HG03135 (cell line): ENCODE measurements around the gene UBE2L3.
"Not testable (repeated sequence)": the region's sequence is repeated elsewhere in the genome, so short reads cannot be mapped to it uniquely, and the experiment has no call there.

Experiments
- ATAC-seq: cut with Tn5 transposase; IDR thresholded peaks from one replicate; pipeline ENCODE4 v1.9.1; 2021; ENCODE audit warnings: mild to moderate bottlenecking, moderate library complexity; ENCODE audit not compliant: unreplicated experiment

The UBE2L3 gene

DNA sequence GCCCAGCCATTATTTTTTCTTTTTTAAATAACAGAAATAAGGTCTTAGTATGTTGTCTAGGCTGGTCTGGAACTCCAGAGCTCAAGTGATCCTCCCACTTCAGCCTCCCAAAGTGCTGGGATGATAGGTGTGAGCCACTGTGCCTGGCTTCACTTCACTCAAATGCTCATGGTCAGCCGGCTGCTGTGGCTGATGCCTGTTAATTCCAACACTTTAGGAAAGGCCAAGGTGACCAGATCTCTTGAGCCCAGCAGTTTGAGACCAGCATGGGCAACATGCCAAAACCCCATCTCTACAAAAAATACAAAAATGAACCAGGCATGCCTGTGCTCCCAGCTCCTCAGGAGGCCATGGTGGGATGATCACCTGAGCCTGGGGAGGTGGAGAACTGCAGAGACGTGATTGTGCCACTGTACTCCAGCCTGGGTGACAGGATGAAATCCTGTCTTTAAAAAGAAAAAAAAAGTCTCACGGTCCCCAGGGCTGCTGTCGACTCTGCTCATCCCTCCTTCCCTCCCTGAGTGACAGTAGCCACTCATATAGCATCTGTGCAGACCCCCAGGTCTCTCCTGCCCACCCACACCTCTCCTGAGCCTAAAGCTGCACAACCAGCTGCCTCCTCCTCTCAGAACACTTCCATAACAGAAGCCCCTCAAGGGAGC is 58.7 kb downstream of the UBE2L3 start:
- no peak for ATAC-seq

DNA sequence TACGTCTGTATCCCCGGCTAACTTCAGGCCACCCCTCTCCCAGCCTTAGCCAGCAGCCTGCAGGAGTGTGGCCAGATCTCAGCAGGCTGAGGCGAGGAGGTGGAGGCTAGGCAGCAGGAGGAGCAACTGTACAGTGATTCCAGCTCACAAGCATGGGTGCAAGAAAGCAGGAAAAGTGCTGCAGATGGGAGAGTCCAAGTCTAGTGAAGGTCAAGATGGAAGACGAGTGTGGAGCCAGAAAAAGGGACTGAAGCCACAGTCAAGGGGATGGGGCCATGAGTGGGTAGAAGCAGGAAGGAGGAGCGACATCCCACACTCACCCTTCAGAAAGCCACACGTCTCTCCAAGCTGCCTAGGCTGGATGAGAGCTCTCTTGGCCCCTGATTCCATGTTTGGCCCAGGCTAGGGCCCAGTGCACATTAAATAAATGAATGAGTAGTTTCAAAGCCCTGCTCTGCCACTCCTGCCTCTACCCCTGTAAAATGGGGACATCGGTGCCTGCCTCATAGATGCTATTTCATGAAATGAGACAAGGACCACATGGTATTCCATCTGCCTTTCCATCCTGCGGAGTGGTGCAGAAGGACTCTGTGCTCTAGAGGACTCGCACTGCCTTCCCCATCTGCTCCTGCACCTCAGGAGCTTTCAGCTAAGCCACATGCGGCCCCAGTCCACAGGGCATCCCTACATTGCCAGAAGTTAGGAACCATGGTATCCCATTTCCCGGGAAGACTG is 59.4 kb downstream of the UBE2L3 start:
- no peak for ATAC-seq

DNA sequence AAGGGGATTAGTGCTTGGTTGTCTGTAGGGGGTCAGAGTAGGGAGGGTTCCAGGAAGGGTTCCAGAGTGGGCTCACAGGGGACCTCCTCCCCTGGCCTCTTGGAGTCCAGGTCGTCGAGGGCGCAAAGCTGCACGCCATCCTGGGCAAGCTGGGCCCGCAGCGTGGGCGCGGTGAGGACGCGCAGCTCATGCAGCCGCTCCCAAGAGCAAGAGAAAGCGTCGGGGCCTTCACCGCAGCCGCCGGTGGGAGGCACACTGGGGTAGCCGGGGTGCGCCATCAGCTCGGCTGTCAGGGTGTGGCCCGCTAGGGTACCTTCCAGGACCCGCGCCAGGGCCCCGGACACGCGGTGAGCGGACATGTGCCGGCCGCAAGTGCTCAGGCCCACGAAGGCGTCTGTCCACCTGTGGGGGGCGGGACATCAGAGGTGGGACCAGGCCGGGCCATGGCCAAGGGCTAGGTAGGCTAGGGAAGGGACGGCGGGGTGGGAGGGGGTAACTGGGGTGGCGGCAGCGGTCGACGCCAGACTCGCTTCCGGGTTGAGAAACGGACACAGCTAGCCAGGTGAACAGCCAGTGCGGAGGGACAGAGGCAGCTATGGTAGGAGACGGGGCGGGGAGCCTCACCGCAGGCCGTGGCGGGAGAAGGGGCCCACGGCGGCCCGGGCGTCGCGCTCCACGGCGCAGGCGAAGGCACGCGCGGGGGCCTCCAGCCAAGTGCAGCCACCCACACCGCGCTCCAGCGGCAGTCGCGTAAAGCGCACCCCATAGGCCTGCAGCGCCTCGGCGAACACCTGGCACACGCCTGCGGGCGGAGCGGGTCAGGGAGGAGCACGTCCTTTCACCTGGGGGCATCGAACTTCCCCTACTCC is 61.1 kb downstream of the UBE2L3 start:
- no peak for ATAC-seq

DNA sequence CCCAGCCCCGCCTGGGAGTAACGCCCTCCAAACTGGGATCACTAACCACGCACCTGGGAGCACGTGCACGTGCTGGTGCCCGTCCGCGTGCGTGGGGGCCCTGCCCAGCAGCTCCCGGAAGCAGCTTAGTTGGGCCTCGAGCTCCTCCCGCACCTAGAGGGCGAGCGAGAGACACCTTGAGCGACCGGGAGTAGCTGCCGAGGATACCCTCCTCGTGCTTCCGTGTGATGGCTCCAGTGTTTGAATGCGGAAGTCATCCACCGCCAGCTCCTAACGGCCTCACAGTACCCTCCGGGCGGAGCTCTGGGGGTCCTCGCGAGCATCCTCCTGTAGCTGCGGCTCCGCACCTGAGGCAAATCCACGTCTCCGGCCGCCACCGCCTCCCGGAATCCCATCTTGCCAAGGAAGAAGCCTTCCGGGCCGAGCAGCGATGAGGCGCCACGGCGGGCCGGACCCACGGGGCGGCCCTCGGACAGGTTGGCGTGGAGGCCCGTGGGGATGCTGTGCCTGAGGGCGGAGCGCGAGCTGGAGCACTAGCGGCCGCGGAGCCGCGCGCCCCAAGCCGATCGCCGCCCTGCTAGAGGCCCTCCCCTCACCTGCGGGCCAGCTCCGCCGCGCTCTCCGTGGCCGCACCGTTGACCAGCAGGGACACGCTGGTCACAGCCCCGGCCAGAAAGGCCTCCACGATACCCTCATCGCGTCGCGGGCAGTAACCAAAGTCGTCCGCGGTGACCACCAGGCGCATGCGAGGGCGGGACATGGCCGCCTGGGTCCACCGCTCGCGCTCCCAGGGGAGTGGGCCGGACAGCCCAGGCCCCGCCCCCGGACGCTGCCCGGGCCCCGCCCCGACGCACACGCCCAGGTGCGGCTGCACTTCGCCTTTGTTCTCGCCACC is 62.0 kb downstream of the UBE2L3 start, which contains the start of gene YDJC:
YDJC (minus strand) TSS at position 768 of the 895 bp plus-strand sequence; CDS start at position 760, 8 bp downstream.
- ATAC-seq = peak; percentile 79

DNA sequence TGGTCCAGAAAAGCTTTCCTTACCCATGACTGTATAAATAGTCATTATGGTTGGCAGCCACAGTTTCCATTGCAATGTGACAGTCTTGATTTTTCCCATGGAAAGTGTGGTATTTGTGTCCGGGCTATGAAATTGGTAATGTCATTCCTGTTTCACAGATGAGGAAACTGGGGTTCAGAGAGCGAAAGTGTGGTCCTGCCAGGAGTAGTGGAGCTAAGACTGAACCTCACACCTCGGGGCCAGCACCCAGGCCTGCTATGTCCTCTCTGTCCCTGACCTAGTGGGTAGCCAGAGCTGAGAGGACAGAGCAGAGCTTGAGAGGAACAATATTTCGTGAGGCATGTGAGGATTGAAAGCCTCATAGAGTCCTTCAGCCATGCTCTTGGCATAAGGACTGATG is 63.5 kb downstream of the UBE2L3 start:
- no peak for ATAC-seq

DNA sequence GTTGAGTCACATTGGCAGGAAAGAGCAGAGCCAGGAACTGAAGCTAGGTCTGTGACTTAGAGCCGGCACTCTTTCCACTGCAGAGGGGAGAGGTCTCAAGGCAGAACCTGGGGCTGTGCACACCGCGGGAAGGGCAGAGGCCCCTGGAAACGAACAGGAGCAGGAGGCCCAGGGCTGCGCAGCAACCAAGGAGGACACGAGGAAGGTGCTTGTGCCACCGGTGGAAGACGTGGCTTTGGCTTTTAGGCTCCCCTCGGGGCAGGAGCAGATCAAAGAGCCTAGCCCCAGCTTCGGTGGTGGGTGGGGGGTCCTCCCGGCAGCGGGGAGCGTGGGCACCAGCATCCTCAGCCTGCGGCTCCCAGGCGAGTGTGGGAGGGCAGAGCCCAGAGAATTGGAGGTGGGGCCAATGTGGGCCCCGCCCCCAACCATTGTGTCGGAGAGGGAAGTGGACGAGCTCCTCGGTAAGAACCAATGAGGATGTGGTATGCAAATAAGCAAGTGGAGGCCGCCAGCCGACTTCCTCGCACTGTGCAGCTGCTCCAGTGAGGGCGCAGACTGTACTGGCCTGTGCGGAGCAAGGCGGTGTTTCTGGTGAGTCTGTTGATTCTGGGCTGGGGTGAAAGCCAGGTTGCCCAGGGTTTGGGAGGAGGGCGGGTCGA is 64.9 kb downstream of the UBE2L3 start, which contains the start of gene CCDC116:
CCDC116 (plus strand) TSS at position 524 of the 659 bp plus-strand sequence. CDS start 422 bp downstream, outside the sequence.
- ATAC-seq = no peak

DNA sequence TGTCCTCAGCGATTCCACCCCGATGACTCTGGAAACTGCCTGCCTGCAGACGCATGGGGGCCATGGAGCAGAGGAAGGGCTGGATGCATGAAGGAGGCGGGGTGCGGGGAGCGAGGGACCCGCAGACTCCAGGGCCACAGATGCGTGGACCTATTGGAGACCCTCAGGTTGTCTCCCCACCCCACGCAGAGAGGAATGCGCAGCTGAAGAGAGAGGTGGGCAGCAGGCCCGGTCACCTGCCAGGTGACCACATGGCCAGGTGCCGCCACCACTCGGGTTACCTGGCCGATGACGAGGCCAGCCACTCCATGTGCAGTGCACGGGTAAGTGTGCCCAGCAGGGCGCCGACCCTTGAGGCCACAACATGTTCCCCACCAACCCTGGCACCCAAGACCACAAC is 65.4 kb downstream of the UBE2L3 start:
- no peak for ATAC-seq

DNA sequence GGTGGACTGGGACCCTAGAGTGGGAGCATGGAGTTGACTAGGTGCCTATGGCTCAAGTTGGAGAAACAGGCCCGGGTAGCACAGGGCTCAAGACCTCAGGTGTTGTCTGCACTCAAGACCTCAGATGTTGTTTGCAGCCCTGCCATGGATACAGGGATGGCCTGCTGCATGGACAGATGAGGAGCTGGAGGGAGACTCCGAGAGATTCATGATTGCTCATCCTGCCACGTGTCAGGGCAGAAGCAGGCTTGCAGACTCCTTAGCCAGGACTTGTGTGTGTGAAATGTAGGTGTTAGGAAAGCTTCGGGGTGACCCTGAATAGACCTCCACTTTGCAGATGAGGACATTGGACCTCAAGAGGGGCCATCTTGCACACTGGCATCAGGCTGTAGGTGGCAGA is 66.0 kb downstream of the UBE2L3 start:
- no peak for ATAC-seq

DNA sequence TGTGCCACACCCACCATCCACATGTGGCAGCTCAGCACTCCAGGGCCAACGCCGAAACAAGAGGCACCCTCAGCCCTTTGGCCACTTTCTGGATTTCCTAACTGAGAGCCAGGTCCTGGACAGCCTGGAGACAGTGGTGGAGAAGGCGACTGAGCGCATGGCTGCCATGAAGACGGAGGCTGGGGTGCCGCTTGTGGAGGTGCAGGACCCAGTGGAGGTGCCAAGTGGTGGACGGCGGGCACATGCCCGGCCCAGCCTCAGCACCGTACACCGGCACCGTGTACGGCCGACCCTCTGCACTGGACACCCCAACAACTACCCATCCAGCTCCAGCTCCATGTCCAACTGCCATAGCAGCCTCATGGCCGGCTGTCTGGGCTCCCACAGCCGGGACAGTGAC is 66.6 kb downstream of the UBE2L3 start:
- ATAC-seq = no peak

DNA sequence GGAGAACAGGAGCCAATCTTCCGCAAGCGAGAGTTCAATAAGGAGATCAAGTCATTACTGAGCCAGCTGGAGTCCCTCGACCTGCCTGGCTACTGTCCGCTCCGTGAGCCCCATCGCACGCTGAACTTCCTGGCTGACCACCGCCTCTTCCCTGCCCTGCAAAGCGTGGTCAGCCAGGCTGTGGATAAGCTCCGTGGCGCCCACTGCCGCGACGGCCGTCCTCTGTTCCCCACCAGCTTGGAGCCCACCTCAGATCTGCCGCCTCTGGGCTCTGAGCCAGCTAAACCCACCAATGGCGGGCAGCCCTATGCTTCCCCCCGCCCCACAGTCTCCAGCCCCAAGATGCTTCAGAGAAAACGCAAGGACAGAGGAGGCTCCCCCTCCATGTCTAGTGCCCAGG is 67.3 kb downstream of the UBE2L3 start:
- no peak for ATAC-seq

DNA sequence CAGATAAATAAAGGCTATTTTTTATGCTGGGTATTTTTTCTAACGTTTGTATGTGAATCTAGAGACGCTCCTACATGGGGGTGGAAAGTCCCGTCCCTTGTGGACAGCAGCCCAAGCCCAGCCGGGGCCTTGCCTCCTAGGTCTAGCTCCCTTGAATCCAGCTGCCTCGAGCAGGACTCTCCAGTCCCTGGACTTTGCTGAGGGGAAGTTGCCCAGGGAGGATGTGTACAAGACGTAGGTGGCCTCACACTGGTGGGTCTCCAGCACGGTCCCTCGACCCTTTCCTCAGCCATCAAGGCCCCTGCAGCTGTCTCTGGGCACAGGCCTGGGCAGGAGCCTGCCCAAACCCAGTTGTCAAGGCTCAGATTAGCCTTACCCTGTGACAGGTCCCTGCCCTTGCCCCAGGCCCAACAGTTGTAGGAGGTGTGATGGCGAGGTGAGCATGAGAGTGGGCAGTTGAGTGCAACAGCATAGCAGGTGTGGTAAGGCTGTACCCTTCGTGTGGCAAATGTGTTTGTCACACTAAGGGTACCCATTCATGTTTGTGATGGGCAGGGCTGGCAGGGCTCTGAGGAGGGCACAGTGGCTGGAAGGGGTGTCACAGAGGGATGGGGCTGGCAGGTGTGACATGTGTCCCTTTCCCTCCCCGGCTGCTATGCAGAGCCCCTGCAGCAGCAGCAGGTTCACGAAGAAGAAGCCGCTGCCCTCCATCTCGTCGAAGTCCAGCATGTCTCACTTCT is 68.4 kb downstream of the UBE2L3 start:
- ATAC-seq = no peak

DNA sequence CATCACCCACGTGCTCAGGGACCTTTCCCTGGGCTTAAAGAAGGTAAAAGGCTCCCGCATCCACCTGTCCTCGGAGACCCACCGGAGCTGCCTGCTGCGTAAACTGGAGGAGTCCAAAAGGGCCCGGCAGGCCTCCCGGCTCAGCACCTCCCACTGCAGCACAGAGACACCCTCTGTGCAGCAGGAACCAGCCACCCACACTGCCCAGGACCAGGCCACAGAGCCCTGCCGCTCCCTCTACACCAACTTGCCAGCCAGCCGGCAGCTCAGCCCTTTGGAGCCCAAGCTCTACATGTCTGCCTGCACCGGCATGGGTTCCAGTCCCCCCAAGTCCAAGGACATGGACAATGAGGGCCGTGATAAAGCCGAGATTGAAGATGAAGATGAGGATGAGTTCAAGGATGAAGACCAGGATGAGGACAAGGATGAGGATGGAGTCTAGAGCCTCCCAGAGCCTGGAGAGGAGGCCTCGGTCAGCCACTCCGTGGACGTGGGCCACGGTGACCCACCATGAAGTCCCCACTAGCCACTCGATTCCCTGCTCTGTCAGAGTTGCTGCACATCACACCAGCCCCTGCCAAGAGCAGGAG is 69.2 kb downstream of the UBE2L3 start:
- no peak for ATAC-seq

DNA sequence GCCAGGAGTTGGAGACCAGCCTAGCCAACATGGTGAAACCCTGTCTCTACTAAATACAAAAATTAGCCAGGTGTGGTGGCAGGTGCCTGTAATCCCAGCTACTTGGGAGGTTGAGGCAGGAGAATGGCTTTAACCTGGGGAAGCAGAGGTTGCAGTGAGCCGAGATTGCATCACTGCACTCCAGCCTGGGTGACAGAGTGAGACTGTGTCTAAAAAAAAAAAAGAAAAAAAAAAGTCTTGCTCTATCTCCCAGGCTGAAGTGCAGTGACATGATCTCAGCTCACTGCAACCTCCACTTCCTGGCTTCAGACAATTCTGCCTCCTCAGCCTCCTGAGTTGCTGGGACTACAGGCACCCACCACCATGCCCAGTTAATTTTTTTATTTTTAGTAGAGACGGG is 69.9 kb downstream of the UBE2L3 start:
- not testable (repeated sequence) for ATAC-seq

DNA sequence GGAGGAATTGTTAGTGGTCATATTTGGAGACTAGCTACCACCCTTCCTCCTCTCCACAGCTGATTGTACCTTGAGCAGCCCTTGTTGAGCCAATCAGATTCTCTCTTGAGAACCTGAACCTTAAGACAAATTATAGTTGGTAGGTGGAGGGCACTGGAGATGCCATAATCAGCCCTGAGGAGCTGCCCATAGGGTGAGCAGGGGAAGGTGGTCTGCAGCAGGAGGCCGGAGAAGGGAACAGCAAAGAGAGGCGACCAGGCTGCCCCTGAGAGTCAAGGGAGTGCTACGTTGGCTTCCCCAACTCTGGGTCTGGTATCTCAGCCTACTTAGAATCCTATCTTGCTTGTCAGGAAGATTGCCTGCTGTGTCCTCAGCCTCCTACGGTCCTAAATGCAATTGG is 71.8 kb downstream of the UBE2L3 start:
- no peak for ATAC-seq

DNA sequence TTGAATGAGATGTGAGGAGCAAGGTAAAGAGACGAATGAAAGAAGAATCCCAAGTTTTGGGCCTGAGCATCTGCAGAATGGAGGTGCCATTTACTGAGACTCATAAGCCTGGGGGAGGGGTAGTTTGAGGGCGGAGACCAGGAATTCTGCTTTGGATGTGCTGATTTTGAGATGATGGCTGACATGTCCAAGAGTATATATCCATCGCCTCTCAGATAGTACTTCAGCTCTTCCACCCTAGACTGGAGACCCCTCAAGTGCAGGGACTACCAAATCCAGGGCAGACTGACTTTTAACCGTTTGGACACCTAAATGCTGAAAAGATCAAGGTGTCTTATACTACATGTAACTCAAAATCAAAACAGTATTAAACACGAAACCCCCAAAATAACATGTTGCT is 73.3 kb downstream of the UBE2L3 start:
- no peak for ATAC-seq

DNA sequence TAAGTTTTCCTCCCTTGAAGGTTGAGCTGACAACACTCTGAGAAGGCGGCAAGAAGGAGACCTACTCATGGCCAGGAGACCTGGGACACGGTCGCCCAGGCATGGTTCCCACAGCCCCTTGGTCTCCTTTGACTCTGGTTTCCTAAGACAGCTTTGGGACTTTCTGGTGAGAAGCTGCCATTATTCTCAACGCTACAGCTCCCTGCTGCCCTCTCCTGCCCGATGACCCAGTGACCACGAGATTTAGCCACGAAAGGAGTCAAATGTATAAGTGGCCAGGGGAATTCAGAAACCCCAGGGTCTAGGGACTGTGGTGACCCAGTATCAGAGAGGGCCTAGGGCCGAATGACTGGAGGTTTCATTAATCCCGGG is 73.9 kb downstream of the UBE2L3 start:
- ATAC-seq = peak; percentile 4

DNA sequence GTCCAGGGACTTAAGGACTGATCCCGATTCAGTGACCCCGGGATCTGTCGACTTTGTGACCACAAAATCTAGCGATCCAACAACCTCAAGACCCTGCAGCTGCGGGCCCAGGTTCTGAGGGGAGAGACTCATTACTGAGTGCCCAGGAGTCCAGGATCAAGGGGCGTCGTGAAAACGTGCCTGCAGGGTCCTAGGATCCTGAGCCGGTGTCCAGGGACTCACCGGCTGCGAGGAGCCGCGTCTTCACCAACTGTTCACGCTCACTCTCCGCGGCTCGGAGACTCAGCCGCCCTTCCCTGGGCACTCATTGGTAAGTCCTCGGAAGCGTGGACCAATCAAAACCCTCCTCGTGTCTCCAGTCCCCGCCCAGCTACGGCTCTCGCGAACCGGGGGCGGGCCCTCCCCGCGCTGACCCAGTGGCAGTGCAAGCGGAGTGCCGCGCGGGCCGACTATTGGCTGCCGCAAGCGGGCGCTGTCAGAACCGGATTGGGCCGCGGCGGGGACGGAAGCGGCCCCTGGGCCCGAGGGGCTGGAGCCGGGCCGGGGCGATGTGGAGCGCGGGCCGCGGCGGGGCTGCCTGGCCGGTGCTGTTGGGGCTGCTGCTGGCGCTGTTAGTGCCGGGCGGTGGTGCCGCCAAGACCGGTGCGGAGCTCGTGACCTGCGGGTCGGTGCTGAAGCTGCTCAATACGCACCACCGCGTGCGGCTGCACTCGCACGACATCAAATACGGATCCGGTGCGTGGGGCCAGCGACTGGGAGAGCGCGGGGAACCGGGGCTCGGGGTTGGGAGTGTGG is 74.5 kb downstream of the UBE2L3 start, which contains the start of gene SDF2L1:
SDF2L1 (plus strand) TSS at position 514 of the 795 bp plus-strand sequence; CDS start at position 549, 35 bp downstream.
- ATAC-seq = peak; percentile 89
